GM18505 (cell line): ENCODE results near the gene CWC27.

Experiments used
- ATAC-seq: cut with Tn5 transposase; IDR thresholded peaks from one replicate; pipeline ENCODE4 v1.9.1; 2021; ENCODE audit not compliant: unreplicated experiment
- POLR2A ChIP-seq: IDR thresholded peaks from 4 replicates; pipeline ENCODE4 v1.6.1; 2011; ENCODE audit warnings: borderline replicate concordance; ENCODE audit not compliant: insufficient read depth, insufficient read length; ENCODE audit errors: extremely low read depth

CWC27 gene

DNA sequence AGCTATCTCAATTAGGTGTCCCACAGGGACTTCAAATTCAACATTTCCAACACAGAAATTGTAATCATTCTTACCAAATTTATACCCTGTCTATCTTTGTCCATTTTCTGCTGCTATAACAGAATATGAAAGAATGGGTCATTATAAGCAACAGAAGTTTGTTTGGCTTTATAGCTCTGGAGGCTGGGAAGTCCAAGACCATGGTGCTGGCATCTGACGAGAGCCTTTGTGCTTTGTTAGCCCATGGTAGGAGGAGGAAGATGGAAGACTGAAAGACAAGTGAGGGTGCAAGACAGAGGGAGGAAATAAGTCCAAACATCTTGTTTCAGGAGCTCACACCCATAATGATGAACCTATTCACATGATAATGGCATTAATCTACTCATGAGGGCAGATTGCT is 72.2 kb downstream of the CWC27 start:
- ATAC-seq, result no peak
- no peak for TF ChIP-seq POLR2A

GRCh38 chr5:64853777-64854176 is 85.0 kb downstream of the CWC27 start:
- no peak for TF ChIP-seq POLR2A
- ATAC-seq, result no peak

DNA sequence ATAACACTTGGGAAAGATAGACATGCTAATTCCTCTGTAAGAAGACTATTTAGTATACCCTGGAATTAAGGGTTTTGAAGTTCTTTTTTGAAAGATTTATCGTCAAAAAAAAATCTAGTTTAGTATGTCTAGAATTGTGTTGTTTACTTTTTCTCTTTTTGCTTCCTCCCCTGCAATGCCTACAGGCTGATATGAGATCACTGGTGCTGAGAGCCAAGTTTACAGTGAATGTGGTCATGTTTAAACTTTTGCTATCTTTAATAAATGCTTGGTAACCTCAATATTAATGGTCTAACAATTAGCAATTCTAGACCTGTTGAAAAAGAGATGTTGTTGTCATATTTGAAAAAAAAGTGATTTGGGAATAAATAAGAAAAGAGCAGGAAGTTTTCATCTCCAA is 86.1 kb downstream of the CWC27 start:
- no peak for ATAC-seq
- no peak for TF ChIP-seq POLR2A

- TF ChIP-seq POLR2A, result no peak
- no peak for ATAC-seq
Measured at GRCh38 chr5:64859881-64860280, 91.2 kb downstream of the CWC27 start.

DNA sequence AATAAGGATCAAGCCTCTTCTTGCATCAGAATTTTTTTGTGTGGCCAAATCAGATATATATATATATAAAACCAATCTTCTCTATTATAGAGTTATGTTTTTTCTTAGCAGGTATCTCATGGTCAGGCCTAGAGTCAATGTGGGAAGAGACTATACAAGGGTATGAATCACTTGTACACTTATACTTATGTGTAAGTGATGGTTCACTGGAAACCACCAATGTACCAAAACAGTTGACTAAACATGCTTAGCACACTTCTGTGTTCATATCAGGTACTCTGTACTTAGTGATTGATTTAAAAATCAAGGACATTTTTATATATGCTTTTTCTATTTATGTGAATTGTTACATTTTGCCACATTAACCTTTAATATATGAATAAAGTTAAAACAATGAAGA is 92.6 kb downstream of the CWC27 start:
- no peak for TF ChIP-seq POLR2A
- no peak for ATAC-seq

- TF ChIP-seq POLR2A, result no peak
- no peak for ATAC-seq
Measured at GRCh38 chr5:64864171-64864570, 95.4 kb downstream of the CWC27 start.

DNA sequence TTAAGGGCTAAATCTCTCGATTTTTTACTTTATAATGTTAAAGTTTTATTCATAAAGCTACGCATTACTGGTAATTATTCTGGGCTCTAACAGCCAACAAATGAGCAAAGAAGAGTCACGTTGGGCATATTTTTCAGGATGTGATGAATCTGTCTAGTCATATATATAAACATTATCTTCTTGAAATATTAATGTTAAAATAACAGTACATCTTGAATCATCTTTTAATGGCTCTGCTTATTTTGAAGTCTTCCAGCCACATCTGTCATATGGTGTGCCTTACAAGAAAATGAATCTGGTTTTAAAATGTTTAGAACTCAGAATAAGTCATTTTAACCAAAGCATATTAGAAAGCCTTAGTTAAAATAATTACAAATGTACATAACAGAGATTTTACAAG is 96.9 kb downstream of the CWC27 start:
- TF ChIP-seq POLR2A, result no peak
- no peak for ATAC-seq

DNA sequence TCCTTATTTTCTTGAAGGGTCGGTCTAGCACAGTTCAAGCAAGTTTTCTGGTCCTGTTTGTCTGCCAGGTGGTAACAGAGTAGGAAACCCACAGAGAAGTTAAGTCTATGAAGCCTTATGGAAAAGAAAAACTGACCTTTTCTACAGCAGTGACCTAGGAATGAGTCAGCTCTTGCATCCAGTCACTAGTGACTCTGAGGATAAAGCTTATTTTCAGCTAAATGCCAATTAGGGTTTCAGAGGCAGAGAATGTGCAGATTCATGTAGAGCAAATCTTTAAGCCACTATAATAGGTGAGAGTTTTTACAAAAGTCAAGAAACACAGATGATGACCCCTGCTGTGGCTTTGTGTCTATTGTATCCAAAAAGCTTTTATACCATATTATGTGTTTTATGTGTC is 100.7 kb downstream of the CWC27 start:
- ATAC-seq, result no peak
- no peak for TF ChIP-seq POLR2A

DNA sequence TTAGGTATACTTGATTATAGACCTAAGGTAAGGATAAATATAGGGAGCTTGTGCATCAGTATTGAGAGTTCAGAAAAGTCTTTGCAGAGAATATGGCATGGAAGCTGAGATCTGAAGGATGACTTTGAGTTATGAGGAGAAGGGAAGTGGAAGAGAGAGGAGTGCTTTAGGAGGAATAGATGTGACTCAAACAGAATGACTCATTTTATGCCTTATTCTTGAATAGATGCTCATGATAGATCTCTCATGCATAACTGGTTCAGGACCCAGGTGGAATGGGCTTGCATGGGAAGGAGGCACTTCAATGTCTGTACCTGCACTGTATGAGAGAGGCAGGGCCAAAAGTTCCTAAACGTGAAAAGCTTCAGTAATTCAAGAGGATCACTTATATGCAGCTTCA is 103.3 kb downstream of the CWC27 start:
- no peak for TF ChIP-seq POLR2A
- ATAC-seq, result no peak

- no peak for TF ChIP-seq POLR2A
- no peak for ATAC-seq
Measured at GRCh38 chr5:64873441-64873840, 104.7 kb downstream of the CWC27 start.

- no peak for ATAC-seq
- TF ChIP-seq POLR2A, result no peak
Measured at GRCh38 chr5:64874753-64875152, 106.0 kb downstream of the CWC27 start.

DNA sequence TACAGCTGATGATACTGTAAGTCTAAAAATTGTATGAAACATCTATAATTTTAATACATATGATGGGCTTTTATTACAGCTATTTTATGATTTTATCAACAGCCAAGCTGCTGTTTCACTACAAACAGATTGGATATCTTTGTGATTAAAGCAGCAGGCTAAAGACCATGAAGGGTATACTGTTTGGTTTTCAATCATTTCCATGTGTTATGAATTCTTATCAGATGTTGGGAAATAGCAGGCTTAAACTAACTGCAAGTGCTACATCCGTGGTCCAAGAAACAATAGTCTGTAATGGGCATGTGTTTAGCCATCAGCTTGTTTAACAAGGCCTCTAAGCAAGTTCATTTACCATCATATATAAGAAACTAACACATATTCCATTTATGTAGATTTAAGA is 107.5 kb downstream of the CWC27 start:
- ATAC-seq, result no peak
- TF ChIP-seq POLR2A, result no peak

- TF ChIP-seq POLR2A, result no peak
- ATAC-seq, result no peak
Measured at GRCh38 chr5:64880821-64881220, 112.1 kb downstream of the CWC27 start.

GRCh38 chr5:64883912-64884311 is 115.2 kb downstream of the CWC27 start:
- TF ChIP-seq POLR2A, result no peak
- no peak for ATAC-seq

DNA sequence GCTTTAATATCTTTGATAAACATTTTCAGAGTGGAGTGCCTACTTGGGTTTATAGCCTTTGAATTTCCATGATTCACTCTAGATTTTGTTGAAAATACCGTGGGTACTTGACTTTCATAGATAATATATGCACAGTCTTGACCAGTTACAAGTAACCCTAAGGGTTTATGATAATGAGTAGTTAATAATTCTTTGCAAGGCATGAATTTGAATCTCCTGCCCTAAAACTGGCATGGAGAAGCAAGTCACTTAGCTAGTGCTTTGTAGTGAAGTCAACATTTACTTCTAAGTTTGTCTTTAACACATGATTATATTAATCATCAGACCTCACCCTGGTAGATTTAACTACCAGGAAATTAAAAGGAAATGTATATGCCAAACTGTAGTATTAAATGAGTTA is 115.8 kb downstream of the CWC27 start:
- no peak for TF ChIP-seq POLR2A
- ATAC-seq, result no peak

GRCh38 chr5:64887910-64888309 is 119.2 kb downstream of the CWC27 start:
- ATAC-seq, result no peak
- no peak for TF ChIP-seq POLR2A

DNA sequence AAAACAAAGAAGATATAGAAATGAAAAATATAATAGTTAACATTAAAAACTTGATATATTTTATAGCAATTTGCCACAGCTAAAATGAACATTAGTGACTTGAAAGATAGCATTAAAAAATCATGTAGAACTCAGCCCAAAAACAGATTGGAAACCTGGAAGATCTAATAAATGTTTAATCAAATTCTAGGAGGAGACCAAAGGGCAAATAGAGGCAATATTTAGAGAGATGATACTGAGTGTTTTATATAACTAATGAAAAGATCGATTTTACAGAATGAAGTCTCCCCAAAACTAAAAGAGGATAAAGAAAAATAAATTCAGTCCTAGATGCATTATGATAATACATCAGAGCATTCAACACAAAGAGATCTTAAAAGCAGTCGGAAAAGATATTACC is 127.0 kb downstream of the CWC27 start:
- ATAC-seq, result no peak
- no peak for TF ChIP-seq POLR2A

- TF ChIP-seq POLR2A, result no peak
- ATAC-seq, result no peak
Measured at GRCh38 chr5:64899838-64900237, 131.1 kb downstream of the CWC27 start.
